Fibroblast of villous mesenchyme (primary cell): ENCODE results near the gene PLXDC2. TPM values are rescaled to one million over a fixed set of nuclear protein-coding genes. Genes with fewer than 3 reads are reported as not detected.
"Not testable (repeated sequence)": the region's sequence is repeated elsewhere in the genome, so short reads cannot be mapped to it uniquely, and the experiment has no call there.

Experiments
- DNase-seq: peaks from one replicate; pipeline ENCODE4 v3.0.0-alpha.2; 2010; ENCODE audit warnings: low read depth
- H3K4me3 ChIP-seq: 2 replicates; pipeline ENCODE4 v1.5.1; 2011; ENCODE audit warnings: low read depth, mild to moderate bottlenecking, low read length
- CTCF ChIP-seq: IDR thresholded peaks from 2 replicates; pipeline ENCODE4 v1.5.1; 2012; ENCODE audit warnings: low read depth, mild to moderate bottlenecking, low read length; ENCODE audit not compliant: insufficient read depth
- total RNA-seq: library from RNA; depleted of rRNA; stranded (reverse); fragments of >200 nt; gene quantifications from 2 replicates; pipeline ENCODE4 v1.2.3, GENCODE V29; 2012

The PLXDC2 gene
- total RNA-seq, 1 donor, result 19.0 TPM

DNA sequence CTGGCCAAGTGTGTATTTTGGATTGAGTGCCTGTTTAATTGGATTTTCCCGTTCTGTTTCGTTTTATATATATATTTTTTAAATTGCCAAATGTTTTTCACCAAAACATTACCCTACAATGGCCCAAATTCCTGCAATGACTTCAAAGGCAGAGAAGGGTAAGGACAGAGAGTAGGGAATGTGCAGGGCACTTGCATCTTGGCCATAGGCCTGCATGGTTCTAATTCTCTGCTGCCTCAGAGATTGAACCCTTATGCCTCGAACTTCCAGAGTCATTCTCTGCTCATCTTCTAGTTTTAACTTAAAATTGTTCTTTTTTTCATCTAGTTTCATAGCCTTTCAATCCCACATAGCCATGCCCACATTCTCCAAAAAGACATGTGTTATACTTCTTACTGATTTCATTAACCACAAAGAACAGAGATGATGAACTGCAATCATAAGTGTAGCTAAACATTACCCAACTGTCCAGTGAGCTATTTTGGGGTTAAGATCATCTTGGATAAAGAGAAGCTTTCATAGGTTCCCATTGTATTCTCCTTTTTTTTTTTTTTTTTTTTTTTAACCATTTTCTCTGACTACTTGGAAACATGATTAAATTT is 177.6 kb downstream of the PLXDC2 start:
- TF ChIP-seq CTCF, result no peak
- peak; percentile 50 for DNase-seq
- no peak overlapping the region for H3K4me3 ChIP-seq

DNA sequence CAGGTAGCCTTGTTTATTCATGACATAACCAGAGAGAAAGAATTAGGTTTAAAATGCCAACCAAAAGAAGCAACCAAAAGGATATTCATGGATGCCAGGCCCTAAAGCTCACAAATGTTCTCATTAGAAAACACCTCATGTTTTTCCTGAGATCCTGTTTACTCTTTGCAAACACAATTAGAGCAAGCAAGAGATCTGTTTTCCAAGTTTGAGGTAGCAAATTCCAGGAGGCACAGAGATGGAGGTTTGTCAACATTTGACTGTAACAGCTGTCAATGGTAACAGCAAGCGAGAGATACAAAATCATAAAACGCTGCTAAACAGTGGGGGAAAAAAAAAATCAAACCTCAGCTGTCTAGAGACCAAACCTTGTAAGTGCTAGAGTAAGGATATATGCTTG is 182.2 kb downstream of the PLXDC2 start:
- no peak for DNase-seq
- TF ChIP-seq CTCF, result no peak
- H3K4me3 ChIP-seq, result no peak overlapping the region

DNA sequence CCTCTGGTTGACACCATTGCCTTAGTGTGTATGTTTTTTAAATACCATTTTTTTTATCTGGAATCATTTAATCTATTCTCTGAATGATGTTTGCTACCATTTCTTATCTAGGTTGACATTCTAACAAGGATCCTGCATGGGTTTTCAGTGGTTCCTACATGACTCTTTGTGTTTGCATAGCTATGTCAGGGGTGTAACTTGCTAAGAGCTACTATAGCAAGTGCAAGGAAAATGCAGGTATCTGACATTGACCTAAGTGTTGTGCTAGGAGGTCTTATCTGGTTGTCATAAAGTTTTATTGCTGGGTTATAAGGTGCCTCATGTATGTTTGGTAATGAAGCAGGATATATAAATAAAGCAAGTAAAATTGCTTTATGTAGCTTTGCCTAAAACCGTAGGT is 183.2 kb downstream of the PLXDC2 start:
- no peak for DNase-seq
- H3K4me3 ChIP-seq, result no peak overlapping the region
- TF ChIP-seq CTCF, result no peak

GRCh38 chr10:20002026-20002425 is 185.8 kb downstream of the PLXDC2 start:
- DNase-seq, H3K4me3 ChIP-seq: not testable (repeated sequence)

DNA sequence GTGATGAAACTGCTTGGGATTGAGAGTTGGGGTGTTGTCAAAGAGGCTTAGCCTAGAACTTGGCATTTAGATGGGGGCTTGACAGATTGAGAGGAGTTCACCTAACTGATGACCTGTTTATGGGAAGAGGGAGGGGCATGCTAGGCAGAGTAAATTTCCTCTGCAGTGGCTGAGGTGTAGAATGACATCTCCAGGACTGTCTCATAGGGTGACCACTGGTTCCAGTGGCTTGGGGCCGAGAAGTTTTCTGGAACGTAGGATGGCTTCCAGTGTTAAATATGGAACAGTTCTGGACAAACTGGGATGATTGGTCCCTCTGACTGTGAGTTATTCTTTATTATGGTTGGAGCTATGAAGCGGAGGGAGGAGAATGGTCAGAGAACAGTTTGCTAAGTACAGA is 186.4 kb downstream of the PLXDC2 start:
- no peak overlapping the region for H3K4me3 ChIP-seq
- no peak for TF ChIP-seq CTCF

GRCh38 chr10:20004087-20004523 is 187.9 kb downstream of the PLXDC2 start:
- DNase-seq, result peak; percentile 17
- no peak for TF ChIP-seq CTCF
- H3K4me3 ChIP-seq, result no peak overlapping the region

More for the DNA sequence above, 186.4 kb downstream of the PLXDC2 start:
- DNase-seq, result no peak

GRCh38 chr10:20005638-20006037 is 189.4 kb downstream of the PLXDC2 start:
- TF ChIP-seq CTCF, result no peak
- DNase-seq, result no peak
- H3K4me3 ChIP-seq, result no peak overlapping the region
